Transverse colon (tissue), 4 donors: ENCODE measurements around the gene JAM3. TPM values are rescaled to one million over a fixed set of nuclear protein-coding genes. Genes with fewer than 3 reads are reported as not detected.

ENCODE experiments used
- DNase-seq: peaks from one replicate; pipeline ENCODE4 v3.0.0-alpha.2; 2019
- H3K27ac ChIP-seq, 4 donors: fragments of 200-600 bp; sonication (generic); 2 replicates each; pipeline ENCODE4 v1.5.1; 2016 to 2018; ENCODE audit warnings: inconsistent platforms in 4 of 4
- H3K27me3 ChIP-seq: fragments of 200-600 bp; sonication (generic); 2 replicates; pipeline ENCODE4 v1.5.1; 2017; ENCODE audit warnings: inconsistent platforms
- H3K36me3 ChIP-seq, 4 donors: fragments of 200-600 bp; sonication (generic); 2 replicates each; pipeline ENCODE4 v1.5.1; 2017 to 2019; ENCODE audit warnings: inconsistent platforms in 4 of 4
- H3K4me1 ChIP-seq, 4 donors: fragments of 200-600 bp; sonication (generic); 2 replicates each; pipeline ENCODE4 v1.5.1; 2017 to 2020; ENCODE audit warnings: inconsistent platforms in 4 of 4
- H3K4me3 ChIP-seq, 4 donors: fragments of 200-600 bp; sonication (generic); 1 replicate in 1 of 4; 2 replicates in 3 of 4; pipeline versions ENCODE4 v1.5.1 to v1.6.1; 2017 to 2019; ENCODE audit warnings: inconsistent platforms in 4 of 4
- H3K9me3 ChIP-seq, 2 donors: fragments of 200-600 bp; sonication (generic); 2 replicates each; pipeline ENCODE4 v1.5.1; 2017 to 2019; ENCODE audit warnings: inconsistent platforms in 2 of 2
- EP300 ChIP-seq: sonication (generic); formaldehyde crosslinking; IDR thresholded peaks from one replicate; pipeline ENCODE4 v1.6.1; 2017; ENCODE audit warnings: antibody characterized with exemption, low read depth
- POLR2A ChIP-seq: fragments of 450-650 bp; IDR thresholded peaks from one replicate; pipeline ENCODE4 v1.6.1; 2016; ENCODE audit warnings: antibody characterized with exemption, mild to moderate bottlenecking, moderate library complexity
- POLR2AphosphoS5 ChIP-seq, 3 donors: sonication (generic); formaldehyde crosslinking; IDR thresholded peaks; one replicate each; pipeline ENCODE4 v1.6.1; 2016; ENCODE audit warnings: antibody characterized with exemption in 3 of 3
- WGBS, 2 donors: methylation state at CpG; one replicate each; pipeline ENCODE4 v1.1.5; 2018; ENCODE audit warnings: low coverage in 1 of 2; 5-methylcytosine and 5-hydroxymethylcytosine counted together
- in situ Hi-C, 4 donors: fragments of 200-750 bp; cut with MboI; loops; one replicate each; pipeline versions ENCODE4 v1.15.0 to v1.15.1; 2017; ENCODE audit warnings: low sequenced_read_pairs in 3 of 4, low pct_ligation_motif_present in 1 of 4, low pct_unique_long_range_greater_than_20kb in 1 of 4
- intact Hi-C: fragments of 100-400 bp; cut with DNase I; formaldehyde crosslinking; loops from one replicate; pipeline ENCODE4 v1.15.1; 2023; ENCODE audit warnings: low total_unique reads
- total RNA-seq, 4 donors: library from RNA; depleted of rRNA; stranded (reverse); fragments of >200 nt; gene quantifications; one replicate each; pipeline ENCODE4 v1.1.0, GENCODE V29; 2016
- TF ChIP-seq, protein P1 (sequence below), 5 experiments: fragments of 200-600 bp in 3 of 5; fragments of 450-650 bp in 2 of 5; sonication (generic) in 3 of 5; IDR thresholded peaks; 1 replicate in 2 of 5; 2 replicates in 3 of 5; pipeline ENCODE4 v1.5.1; 2016 to 2017; ENCODE audit warnings: antibody characterized with exemption in 5 of 5, inconsistent platforms in 3 of 5, mild to moderate bottlenecking in 2 of 5, moderate library complexity in 1 of 5

JAM3 gene
- total RNA-seq, 4 donors from 2014 or later, result 7.8 to 56.9 (median 13.8) TPM

DNA sequence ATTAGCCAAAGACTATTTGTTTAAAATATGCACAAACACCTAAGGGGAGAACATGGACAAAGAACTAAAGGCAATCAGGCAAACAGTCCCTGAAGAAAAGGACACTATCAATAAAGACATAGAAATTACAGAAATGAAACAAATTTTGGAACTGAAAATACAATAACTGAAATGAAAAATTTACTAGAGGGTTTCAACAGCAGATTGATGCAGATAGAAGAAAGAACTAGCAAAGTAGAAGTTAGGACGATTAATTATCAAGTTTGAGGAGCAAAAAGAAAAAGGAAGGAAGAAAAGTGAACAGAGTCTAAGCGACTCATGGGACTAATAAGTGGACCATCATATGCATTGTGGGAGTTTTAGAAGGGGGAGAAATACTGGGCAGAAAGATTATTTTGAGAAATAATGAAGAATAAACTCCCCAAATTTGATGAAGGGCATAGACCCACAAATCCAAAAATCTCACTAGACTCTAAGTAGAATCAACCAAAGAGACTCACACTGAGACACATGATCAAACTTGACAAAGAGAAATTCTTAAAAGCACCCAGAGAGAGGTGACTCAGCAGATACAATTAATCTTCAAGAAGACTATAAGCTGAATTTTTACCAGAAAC is 62.9 kb downstream of the JAM3 start:
- no peak overlapping the region for H3K27ac ChIP-seq
- peaks cover 6 to 7% of the 10 kb centered on the region in 2 donors for H3K9me3 ChIP-seq
- peaks cover 0 to under 1% (median 0%) of the 10 kb centered on the region in 4 donors for H3K4me1 ChIP-seq
- H3K27me3 ChIP-seq, result no peaks in the 10 kb centered on the region
- 76 to 79% methylated on average over 2 of the region's 2 CpGs for WGBS, 2 donors
- no peaks in the 10 kb centered on the region for H3K36me3 ChIP-seq
- in situ Hi-C loops (loop anchor here (10.0 to 25.0 kb wide), 2 partner anchors 77 to 194 kb away; no protein-coding TSS in a partner anchor), intact Hi-C loops (loop anchor here (5.0 kb wide), 1 partner anchor 69 kb away; no protein-coding TSS in a partner anchor)
- no peak for DNase-seq
- H3K4me3 ChIP-seq, result no peak overlapping the region
- no peak for TF ChIP-seq POLR2AphosphoS5 (IDR thresholded peaks at IDR 0.05)
- TF ChIP-seq EP300, result no peak
- TF ChIP-seq POLR2A, result no peak
- TF ChIP-seq, protein P1, sequence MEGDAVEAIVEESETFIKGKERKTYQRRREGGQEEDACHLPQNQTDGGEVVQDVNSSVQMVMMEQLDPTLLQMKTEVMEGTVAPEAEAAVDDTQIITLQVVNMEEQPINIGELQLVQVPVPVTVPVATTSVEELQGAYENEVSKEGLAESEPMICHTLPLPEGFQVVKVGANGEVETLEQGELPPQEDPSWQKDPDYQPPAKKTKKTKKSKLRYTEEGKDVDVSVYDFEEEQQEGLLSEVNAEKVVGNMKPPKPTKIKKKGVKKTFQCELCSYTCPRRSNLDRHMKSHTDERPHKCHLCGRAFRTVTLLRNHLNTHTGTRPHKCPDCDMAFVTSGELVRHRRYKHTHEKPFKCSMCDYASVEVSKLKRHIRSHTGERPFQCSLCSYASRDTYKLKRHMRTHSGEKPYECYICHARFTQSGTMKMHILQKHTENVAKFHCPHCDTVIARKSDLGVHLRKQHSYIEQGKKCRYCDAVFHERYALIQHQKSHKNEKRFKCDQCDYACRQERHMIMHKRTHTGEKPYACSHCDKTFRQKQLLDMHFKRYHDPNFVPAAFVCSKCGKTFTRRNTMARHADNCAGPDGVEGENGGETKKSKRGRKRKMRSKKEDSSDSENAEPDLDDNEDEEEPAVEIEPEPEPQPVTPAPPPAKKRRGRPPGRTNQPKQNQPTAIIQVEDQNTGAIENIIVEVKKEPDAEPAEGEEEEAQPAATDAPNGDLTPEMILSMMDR (IDR thresholded peaks at IDR 0.05), result no peak

DNA sequence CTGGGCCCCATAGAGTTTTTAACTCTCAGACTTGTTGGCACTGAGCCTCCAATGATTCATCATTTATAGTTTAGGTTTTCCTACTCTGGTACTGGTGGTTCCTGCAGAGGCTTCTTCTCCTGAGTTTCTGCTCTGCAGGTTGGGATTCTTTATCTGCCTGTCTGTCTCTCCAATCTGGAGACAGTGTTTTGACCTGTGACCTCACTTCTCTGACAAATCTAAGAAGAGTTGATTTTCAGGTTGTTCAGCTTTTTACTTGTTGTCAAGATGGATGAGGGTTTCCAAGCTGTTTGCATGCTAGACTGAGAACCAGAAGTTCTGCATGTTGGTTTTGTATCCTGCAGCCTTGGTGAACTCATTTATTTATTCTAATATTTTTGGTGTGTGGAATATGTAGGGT is 63.9 kb downstream of the JAM3 start:
- TF ChIP-seq POLR2A (no peak), EP300 (no peak), POLR2AphosphoS5 (IDR thresholded peaks at IDR 0.05) (no peak)
- TF ChIP-seq, protein P1 (IDR thresholded peaks at IDR 0.05), result no peak
- H3K4me3 ChIP-seq, result no peak overlapping the region
- in situ Hi-C loops (loop anchor here (10.0 to 25.0 kb wide), 2 partner anchors 78 to 196 kb away; no protein-coding TSS in a partner anchor), intact Hi-C loops (loop anchor here (5.0 kb wide), 1 partner anchor 71 kb away; no protein-coding TSS in a partner anchor)
- H3K27me3 ChIP-seq, result no peaks in the 10 kb centered on the region
- no peak overlapping the region for H3K27ac ChIP-seq
- DNase-seq, result no peak
- peaks cover 6 to 7% of the 10 kb centered on the region in 2 donors for H3K9me3 ChIP-seq
- no peaks in the 10 kb centered on the region for H3K36me3 ChIP-seq
- H3K4me1 ChIP-seq, result no peaks in the 10 kb centered on the region

DNA sequence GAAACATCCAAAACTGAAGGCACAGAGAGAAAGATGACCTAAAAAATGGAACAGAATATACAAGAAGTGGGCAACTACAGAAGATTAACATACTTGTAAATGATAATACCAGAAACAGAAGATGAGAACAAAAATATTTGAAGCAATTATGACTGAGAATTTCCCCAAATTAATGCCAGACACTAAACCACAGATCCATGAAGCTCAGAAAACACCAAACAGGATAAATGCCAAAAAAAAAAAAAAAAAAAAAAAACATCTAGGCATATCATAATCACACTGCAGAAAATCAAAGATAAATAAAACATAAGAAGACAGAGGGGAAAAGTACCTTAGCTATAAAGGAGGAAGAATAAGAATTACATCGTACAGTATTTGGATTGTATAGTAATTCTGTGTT is 65.3 kb downstream of the JAM3 start:
- WGBS, 2 donors, result 74 to 75% methylated on average over 1 of the region's 1 CpG
- peaks cover 0 to 2% (median under 1%) of the 10 kb centered on the region in 4 donors for H3K4me1 ChIP-seq
- H3K27ac ChIP-seq, result no peak overlapping the region
- in situ Hi-C loops, result loop anchor here (10.0 to 25.0 kb wide), 2 partner anchors 79 to 197 kb away; no protein-coding TSS in a partner anchor
- no peak for DNase-seq
- H3K4me3 ChIP-seq, result no peak overlapping the region
- intact Hi-C loops, result loop anchor here (5.0 kb wide), 1 partner anchor 72 kb away; no protein-coding TSS in a partner anchor
- H3K9me3 ChIP-seq, result peaks cover 6 to 7% of the 10 kb centered on the region in 2 donors
- no peaks in the 10 kb centered on the region for H3K36me3 ChIP-seq
- no peaks in the 10 kb centered on the region for H3K27me3 ChIP-seq
- TF ChIP-seq, protein P1 (IDR thresholded peaks at IDR 0.05), result no peak
- TF ChIP-seq POLR2AphosphoS5 (IDR thresholded peaks at IDR 0.05), result no peak
- no peak for TF ChIP-seq POLR2A
- no peak for TF ChIP-seq EP300

- intact Hi-C loops, result no loop called here
These were observed 69.5 kb downstream of the JAM3 start for GRCh38 chr11:134138376-134138775.

More at GRCh38 chr11:134138376-134138775, 69.5 kb downstream of the JAM3 start:
- Histone ChIP-seq H3K4me1 (peaks cover 0 to 6% (median 3%) of the 10 kb centered on the region in 4 donors), H3K36me3 (no peaks in the 10 kb centered on the region), H3K27ac (no peak overlapping the region), H3K27me3 (no peaks in the 10 kb centered on the region), H3K9me3 (no peaks in the 10 kb centered on the region), H3K4me3 (no peak overlapping the region)
- TF ChIP-seq, protein P1 (IDR thresholded peaks at IDR 0.05), result no peak
- no peak for TF ChIP-seq POLR2A
- TF ChIP-seq EP300, result no peak
- no peak for TF ChIP-seq POLR2AphosphoS5 (IDR thresholded peaks at IDR 0.05)
- 83 to 93% methylated on average over 3 to 9 of the region's 9 CpGs for WGBS, 2 donors
- in situ Hi-C loops, result loop anchor here (10.0 to 25.0 kb wide), 2 partner anchors 84 to 201 kb away; no protein-coding TSS in a partner anchor
- no peak for DNase-seq
